Pancreas (tissue), 10 donors: ENCODE data around the gene ARRB1. TPM values are rescaled to one million over a fixed set of nuclear protein-coding genes. Genes with fewer than 3 reads are reported as not detected.

Experiments used
- ATAC-seq, 4 donors: fragments of 200-7000 bp; cut with Tn5 transposase; one replicate each; pipeline versions ENCODE4 v1.8.0 to v1.9.1; 2020; ENCODE audit warnings: mild to moderate bottlenecking in 4 of 4, moderate library complexity in 4 of 4
- DNase-seq, 6 donors: peaks; one replicate each; pipeline ENCODE4 v3.0.0-alpha.2; 2020
- FAIRE-seq: peaks from 2 replicates; lab custom pipeline; 2012; peaks lifted over from hg19 to GRCh38; lab: Jason Lieb, UNC
- H3K27ac ChIP-seq, 4 donors: fragments of 200-600 bp; sonication (generic); 1 replicate in 3 of 4; 2 replicates in 1 of 4; pipeline versions ENCODE4 v1.5.0 to v1.8.0; 2020
- H3K27me3 ChIP-seq, 4 donors: fragments of 200-600 bp; one replicate each; pipeline ENCODE4 v1.8.0; 2021
- H3K36me3 ChIP-seq, 3 donors: fragments of 200-600 bp; sonication (generic) in 1 of 3; one replicate each; pipeline versions ENCODE4 v1.5.0 to v1.8.0; 2020 to 2021
- H3K4me1 ChIP-seq, 3 donors: fragments of 200-600 bp; one replicate each; pipeline ENCODE4 v1.8.0; 2021
- H3K4me3 ChIP-seq, 4 donors: fragments of 200-600 bp; sonication (generic) in 2 of 4; one replicate each; pipeline versions ENCODE4 v1.5.0 to v1.8.0; 2020 to 2021
- H3K9me3 ChIP-seq, 4 donors: fragments of 200-600 bp; one replicate each; pipeline ENCODE4 v1.8.0; 2021
- WGBS, 2 donors: extraction: QIAGEN DNeasy Blood & Tissue Kit; methylation state at CpG; one replicate each; pipeline ENCODE4 v1.1.7; 2013; 5-methylcytosine and 5-hydroxymethylcytosine counted together
- intact Hi-C, 3 donors: fragments of 100-400 bp; cut with DNase I; formaldehyde crosslinking; loops; one replicate each; pipeline versions ENCODE4 v1.11.1 to v1.14.2; 2022
- polyA plus RNA-seq, 2 donors: library from polyadenylated mRNA; stranded (reverse); fragments of 200-250 nt; gene quantifications; one replicate each; pipeline ENCODE4 v1.2.3, GENCODE V29; 2013
- total RNA-seq, 6 donors: library from RNA; stranded (reverse); fragmentation: NEBNext Ultra II Directional in 4 of 6; extraction: Animal tissue kit (Norgen Biotek cat#: 25700) in 4 of 6; gene quantifications; one replicate each; pipeline versions ENCODE4 v1.2.1 to v1.2.4, GENCODE V29; 2021 to 2023
- TF ChIP-seq, protein P1 (sequence below), 4 donors: fragments of 200-600 bp; sonication (generic) in 3 of 4; IDR thresholded peaks; one replicate each; pipeline versions ENCODE4 v1.5.0 to v1.8.0; 2021; ENCODE audit warnings: antibody characterized with exemption in 4 of 4
- donor health status: healthy with polysubstance abuse.
- donor health status: DM: no; HTN: no; CAD: no; lungs with moderate emphysema.
- donor health status: DM: no; HTN: no; CAD: no.
- donor health status: control.
- donor health status: control.
- donor health status: Bipolar disorder and iron deficiency.
- donor health status: DM: yes; HTN: yes; CAD: no.
- donor health status: DM: no; HTN: no; CAD: no.
- donor health status: DM: no; HTN: no; CAD: no.
- donor health status: DM: yes; HTN: yes; CAD: no.

The ARRB1 gene
- total and polyA plus RNA-seq, 8 donors: 7.8 to 68.1 (median 33.0) TPM

GRCh38 chr11:75347781-75348566 is 3.5 kb downstream of the ARRB1 start:
- H3K36me3 ChIP-seq: no peaks in the 10 kb centered on the region
- H3K27me3 ChIP-seq: no peaks in the 10 kb centered on the region
- H3K9me3 ChIP-seq: no peaks in the 10 kb centered on the region
- H3K4me1 ChIP-seq: peaks cover 30 to 51% (median 39%) of the 10 kb centered on the region in 3 donors
- H3K27ac ChIP-seq: peak overlapping the region in 2 of 4 donors; percentile 30 to 47
- DNase-seq (peak in 1 of 6 donors; percentile 26), ATAC-seq (no peak), FAIRE-seq (no peak)
- H3K4me3 ChIP-seq: no peak overlapping the region
- intact Hi-C loops: no loop called here
- TF ChIP-seq, protein P1, sequence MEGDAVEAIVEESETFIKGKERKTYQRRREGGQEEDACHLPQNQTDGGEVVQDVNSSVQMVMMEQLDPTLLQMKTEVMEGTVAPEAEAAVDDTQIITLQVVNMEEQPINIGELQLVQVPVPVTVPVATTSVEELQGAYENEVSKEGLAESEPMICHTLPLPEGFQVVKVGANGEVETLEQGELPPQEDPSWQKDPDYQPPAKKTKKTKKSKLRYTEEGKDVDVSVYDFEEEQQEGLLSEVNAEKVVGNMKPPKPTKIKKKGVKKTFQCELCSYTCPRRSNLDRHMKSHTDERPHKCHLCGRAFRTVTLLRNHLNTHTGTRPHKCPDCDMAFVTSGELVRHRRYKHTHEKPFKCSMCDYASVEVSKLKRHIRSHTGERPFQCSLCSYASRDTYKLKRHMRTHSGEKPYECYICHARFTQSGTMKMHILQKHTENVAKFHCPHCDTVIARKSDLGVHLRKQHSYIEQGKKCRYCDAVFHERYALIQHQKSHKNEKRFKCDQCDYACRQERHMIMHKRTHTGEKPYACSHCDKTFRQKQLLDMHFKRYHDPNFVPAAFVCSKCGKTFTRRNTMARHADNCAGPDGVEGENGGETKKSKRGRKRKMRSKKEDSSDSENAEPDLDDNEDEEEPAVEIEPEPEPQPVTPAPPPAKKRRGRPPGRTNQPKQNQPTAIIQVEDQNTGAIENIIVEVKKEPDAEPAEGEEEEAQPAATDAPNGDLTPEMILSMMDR (IDR thresholded peaks at IDR 0.05): no peak
- 56% methylated on average over 8 of the region's 8 CpGs for WGBS, 2 donors

DNA sequence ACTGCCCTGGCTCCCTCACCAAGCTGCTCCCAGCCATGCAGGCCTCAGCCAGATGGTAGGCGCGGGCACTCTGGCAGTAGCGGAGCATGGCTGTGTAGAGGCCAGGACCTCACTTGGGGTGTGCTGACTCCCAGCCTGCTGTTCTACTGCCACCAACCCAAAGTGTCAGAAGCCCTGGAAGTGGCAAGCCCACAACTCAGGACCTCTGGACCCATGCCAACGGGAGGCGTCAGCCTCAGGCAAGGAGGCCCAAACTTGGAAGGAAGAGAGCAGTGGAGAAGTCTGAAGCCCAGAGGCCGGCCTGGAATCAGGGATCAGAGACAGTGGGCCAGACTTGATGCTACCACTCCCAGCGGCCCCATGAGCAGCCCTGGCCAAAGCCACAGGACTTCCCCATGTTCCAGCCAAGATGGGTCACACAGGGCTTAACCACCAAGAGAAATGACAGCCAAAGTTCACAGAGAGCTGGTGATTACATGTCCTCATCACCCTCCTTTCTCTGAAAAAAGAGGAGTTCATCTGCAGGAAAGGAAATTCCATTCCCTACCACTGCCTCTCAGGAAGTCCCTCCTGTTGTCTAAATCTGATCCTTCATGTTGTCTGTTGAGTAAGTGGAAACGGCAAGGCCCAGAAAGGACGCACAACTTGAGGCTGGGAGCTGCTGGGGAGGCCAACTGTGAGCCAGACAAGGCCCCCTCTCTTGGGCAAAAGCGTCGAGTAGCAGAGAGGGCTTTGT is 4.4 kb downstream of the ARRB1 start:
- Histone ChIP-seq H3K27ac (peak overlapping the region in 2 of 4 donors; percentile 21 to 47), H3K27me3 (no peaks in the 10 kb centered on the region), H3K4me1 (peaks cover 37 to 60% (median 46%) of the 10 kb centered on the region in 3 donors), H3K4me3 (no peak overlapping the region), H3K36me3 (no peaks in the 10 kb centered on the region), H3K9me3 (no peaks in the 10 kb centered on the region)
- TF ChIP-seq, protein P1 (IDR thresholded peaks at IDR 0.05): no peak
- DNase-seq: peak in 3 of 6 donors; percentile 44 to 81 (median 73)
- no peak for FAIRE-seq
- no peak for ATAC-seq
- WGBS, 2 donors: 77 to 81% methylated on average over 11 of the region's 11 CpGs
- intact Hi-C loops: no loop called here

GRCh38 chr11:75346296-75346695 is 5.2 kb downstream of the ARRB1 start:
- Histone ChIP-seq H3K27ac (peak overlapping the region in 1 of 4 donors; percentile 28), H3K36me3 (no peaks in the 10 kb centered on the region), H3K9me3 (no peaks in the 10 kb centered on the region), H3K27me3 (no peaks in the 10 kb centered on the region), H3K4me3 (no peak overlapping the region), H3K4me1 (peaks cover 45 to 68% (median 54%) of the 10 kb centered on the region in 3 donors)
- 99 to 100% methylated on average over 4 of the region's 4 CpGs for WGBS, 2 donors
- ATAC-seq (no peak), DNase-seq (peak in 1 of 6 donors; percentile 22), FAIRE-seq (no peak)
- intact Hi-C loops: no loop called here
- TF ChIP-seq, protein P1 (IDR thresholded peaks at IDR 0.05): no peak

DNA sequence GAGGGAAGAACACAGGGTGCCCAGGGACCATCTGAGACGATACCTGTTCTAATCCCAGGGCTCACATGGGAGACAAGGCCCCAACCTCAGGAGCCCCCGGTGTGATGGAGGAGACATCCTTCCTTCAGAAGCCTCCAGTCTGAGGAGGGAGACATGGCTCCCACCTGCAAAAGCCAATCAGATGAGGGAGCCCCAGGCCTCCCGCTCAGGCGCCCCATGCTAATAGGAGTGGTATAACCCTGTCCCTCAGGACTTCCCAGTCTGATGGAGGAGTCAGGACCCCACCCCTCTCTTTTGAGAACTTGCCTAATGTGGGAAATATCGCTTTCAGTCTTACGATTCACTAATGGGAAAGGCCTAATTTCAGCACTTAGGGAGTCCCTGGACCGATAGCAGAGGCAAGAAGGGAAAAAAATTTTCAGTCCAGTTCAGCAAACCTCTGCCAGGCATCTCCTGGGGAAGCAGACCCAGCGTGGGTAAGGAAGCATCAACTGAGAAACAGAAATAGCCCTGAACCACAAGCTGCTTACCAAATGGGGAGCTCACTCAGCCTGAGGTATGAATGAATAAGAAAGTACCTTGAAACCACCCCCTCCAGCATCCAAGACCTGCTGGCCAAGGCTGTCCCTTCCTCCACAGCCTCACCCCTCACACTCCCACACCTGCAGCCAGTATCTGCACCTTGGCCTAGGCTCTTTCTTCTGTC is 5.9 kb downstream of the ARRB1 start:
- intact Hi-C loops: no loop called here
- H3K4me1 ChIP-seq: peaks cover 51 to 75% (median 55%) of the 10 kb centered on the region in 3 donors
- H3K27me3 ChIP-seq: no peaks in the 10 kb centered on the region
- ATAC-seq: no peak
- H3K27ac ChIP-seq: peak overlapping the region in 2 of 4 donors; percentile 28 to 84
- no peak for FAIRE-seq
- no peaks in the 10 kb centered on the region for H3K36me3 ChIP-seq
- WGBS, 2 donors: 90% methylated on average over 8 of the region's 8 CpGs
- DNase-seq: no peak
- H3K4me3 ChIP-seq: no peak overlapping the region
- no peaks in the 10 kb centered on the region for H3K9me3 ChIP-seq
- TF ChIP-seq, protein P1 (IDR thresholded peaks at IDR 0.05): no peak
